Activated T-cell treated with anti-CD3 and anti-CD28 coated beads, Interleukin-2, amount 50 U/mL, for 72 hours (primary cell): Measurements from ENCODE around the gene POLR2M. TPM values are rescaled to one million over a fixed set of nuclear protein-coding genes. Genes with fewer than 3 reads are reported as not detected.

Source experiments
- ATAC-seq, 2 donors: fragments of 150-1000 bp; cut with Tn5 transposase; replicated peaks in 1 of 2; 2 replicates each; pipeline ENCODE4 v1.10.0; 2021; ENCODE audit warnings: moderate library complexity in 2 of 2, mild to moderate bottlenecking in 1 of 2
- DNase-seq, 2 donors: peaks; one replicate each; pipeline ENCODE4 v3.0.0; 2021 to 2022; ENCODE audit warnings: mixed read lengths in 1 of 2
- H3K27ac Mint-ChIP-seq: one replicate; pipeline ENCODE4 v1.8.0; 2022; ENCODE audit warnings: mild to moderate bottlenecking, moderate library complexity, mixed read lengths
- H3K27me3 Mint-ChIP-seq: one replicate; pipeline ENCODE4 v1.8.0; 2022; ENCODE audit warnings: low read depth, mixed read lengths
- H3K36me3 Mint-ChIP-seq, 2 donors: one replicate each; pipeline ENCODE4 v1.8.0; 2022; ENCODE audit warnings: mixed read lengths in 2 of 2, mild to moderate bottlenecking in 1 of 2; ENCODE audit not compliant: insufficient read depth in 2 of 2
- H3K4me1 Mint-ChIP-seq: one replicate; pipeline ENCODE4 v1.8.0; 2022; ENCODE audit warnings: low read depth, mixed read lengths
- H3K4me3 Mint-ChIP-seq, 2 donors: one replicate each; pipeline ENCODE4 v1.8.0; 2022; ENCODE audit warnings: mild to moderate bottlenecking in 2 of 2, mixed read lengths in 2 of 2, moderate library complexity in 2 of 2
- H3K9me3 Mint-ChIP-seq, 2 donors: one replicate each; pipeline ENCODE4 v1.8.0; 2022; ENCODE audit warnings: mixed read lengths in 2 of 2
- total RNA-seq, 2 donors: library from RNA; stranded (reverse); gene quantifications; one replicate each; pipeline ENCODE4 v1.2.3, GENCODE V29; 2022

The POLR2M gene
- total RNA-seq, 2 donors from 2014 or later: 67.1 to 87.9 TPM

DNA sequence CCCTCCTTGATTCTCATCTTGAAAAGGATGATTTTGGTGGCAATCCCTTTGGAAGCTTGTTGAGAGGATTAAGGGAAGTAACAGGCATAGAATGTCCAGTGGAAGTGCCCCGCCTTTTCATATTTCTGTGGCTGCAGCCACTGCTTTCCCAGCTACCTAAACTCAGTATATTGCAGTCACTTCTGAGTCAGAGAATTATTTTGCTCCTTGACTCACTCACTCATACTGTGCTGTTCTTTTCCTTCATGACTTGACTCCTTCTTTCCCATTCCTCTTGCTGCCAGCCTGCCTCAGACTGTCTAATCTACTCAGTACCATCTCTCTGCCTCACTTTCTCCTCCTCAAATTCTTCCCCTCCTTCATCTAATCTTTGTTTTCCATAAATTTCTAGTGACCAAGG, 26.5 kb upstream of the POLR2M start:
- Mint-ChIP-seq H3K27ac (no peak overlapping the region), H3K4me3 (no peak overlapping the region)
- ATAC-seq: peak in 1 of 2 donors; percentile 39

GRCh38 chr15:57681011-57681410, 25.5 kb upstream of the POLR2M start:
- Mint-ChIP-seq H3K9me3 (no peaks in the 10 kb centered on the region), H3K4me1 (peaks cover 9% of the 10 kb centered on the region), H3K27me3 (no peaks in the 10 kb centered on the region), H3K4me3 (no peak overlapping the region), H3K27ac (no peak overlapping the region), H3K36me3 (no peaks in the 10 kb centered on the region)
- ATAC-seq (no peak), DNase-seq (no peak)

More for the DNA sequence above, 26.5 kb upstream of the POLR2M start:
- no peaks in the 10 kb centered on the region for H3K27me3 Mint-ChIP-seq
- no peaks in the 10 kb centered on the region for H3K36me3 Mint-ChIP-seq
- H3K4me1 Mint-ChIP-seq: peaks cover 9% of the 10 kb centered on the region
- no peak for DNase-seq
- no peaks in the 10 kb centered on the region for H3K9me3 Mint-ChIP-seq

- no peaks in the 10 kb centered on the region for H3K27me3 Mint-ChIP-seq
- no peaks in the 10 kb centered on the region for H3K9me3 Mint-ChIP-seq
- no peak overlapping the region for H3K27ac Mint-ChIP-seq
- ATAC-seq (no peak), DNase-seq (no peak)
- H3K36me3 Mint-ChIP-seq: no peaks in the 10 kb centered on the region
- H3K4me1 Mint-ChIP-seq: peaks cover 9% of the 10 kb centered on the region
- no peak overlapping the region for H3K4me3 Mint-ChIP-seq
Measured at GRCh38 chr15:57683481-57683880, 23.0 kb upstream of the POLR2M start.

- DNase-seq (no peak), ATAC-seq (no peak)
- peaks cover 9% of the 10 kb centered on the region for H3K4me1 Mint-ChIP-seq
- no peaks in the 10 kb centered on the region for H3K27me3 Mint-ChIP-seq
- H3K9me3 Mint-ChIP-seq: no peaks in the 10 kb centered on the region
- no peak overlapping the region for H3K4me3 Mint-ChIP-seq
- H3K27ac Mint-ChIP-seq: no peak overlapping the region
- H3K36me3 Mint-ChIP-seq: no peaks in the 10 kb centered on the region
Measured at GRCh38 chr15:57684491-57685151, 21.9 kb upstream of the POLR2M start.

GRCh38 chr15:57685306-57686095, 21.0 kb upstream of the POLR2M start:
- no peaks in the 10 kb centered on the region for H3K27me3 Mint-ChIP-seq
- H3K27ac Mint-ChIP-seq: no peak overlapping the region
- H3K4me1 Mint-ChIP-seq: peaks cover 3% of the 10 kb centered on the region
- ATAC-seq (no peak), DNase-seq (no peak)
- H3K4me3 Mint-ChIP-seq: no peak overlapping the region
- no peaks in the 10 kb centered on the region for H3K36me3 Mint-ChIP-seq
- no peaks in the 10 kb centered on the region for H3K9me3 Mint-ChIP-seq

GRCh38 chr15:57686657-57687056, 19.9 kb upstream of the POLR2M start:
- no peaks in the 10 kb centered on the region for H3K27me3 Mint-ChIP-seq
- H3K27ac Mint-ChIP-seq: no peak overlapping the region
- H3K4me3 Mint-ChIP-seq: no peak overlapping the region
- DNase-seq (no peak), ATAC-seq (no peak)
- no peaks in the 10 kb centered on the region for H3K9me3 Mint-ChIP-seq
- H3K36me3 Mint-ChIP-seq: no peaks in the 10 kb centered on the region
- no peaks in the 10 kb centered on the region for H3K4me1 Mint-ChIP-seq

- no peak overlapping the region for H3K4me3 Mint-ChIP-seq
- DNase-seq (no peak), ATAC-seq (no peak)
- no peaks in the 10 kb centered on the region for H3K9me3 Mint-ChIP-seq
- H3K4me1 Mint-ChIP-seq: no peaks in the 10 kb centered on the region
- no peaks in the 10 kb centered on the region for H3K27me3 Mint-ChIP-seq
- H3K27ac Mint-ChIP-seq: no peak overlapping the region
- no peaks in the 10 kb centered on the region for H3K36me3 Mint-ChIP-seq
Measured at GRCh38 chr15:57690341-57690966, 16.1 kb upstream of the POLR2M start.

- H3K36me3 Mint-ChIP-seq: no peaks in the 10 kb centered on the region
- H3K9me3 Mint-ChIP-seq: no peaks in the 10 kb centered on the region
- no peak overlapping the region for H3K4me3 Mint-ChIP-seq
- ATAC-seq: no peak
- no peaks in the 10 kb centered on the region for H3K27me3 Mint-ChIP-seq
- no peak overlapping the region for H3K27ac Mint-ChIP-seq
- H3K4me1 Mint-ChIP-seq: no peaks in the 10 kb centered on the region
- DNase-seq: no peak
Measured at GRCh38 chr15:57691082-57691481, 15.4 kb upstream of the POLR2M start.

- Mint-ChIP-seq H3K27ac (no peak overlapping the region), H3K4me3 (no peak overlapping the region), H3K9me3 (no peaks in the 10 kb centered on the region), H3K4me1 (no peaks in the 10 kb centered on the region), H3K36me3 (no peaks in the 10 kb centered on the region), H3K27me3 (no peaks in the 10 kb centered on the region)
- DNase-seq: no peak
- no peak for ATAC-seq
Measured at GRCh38 chr15:57692709-57693108, 13.8 kb upstream of the POLR2M start.

DNA sequence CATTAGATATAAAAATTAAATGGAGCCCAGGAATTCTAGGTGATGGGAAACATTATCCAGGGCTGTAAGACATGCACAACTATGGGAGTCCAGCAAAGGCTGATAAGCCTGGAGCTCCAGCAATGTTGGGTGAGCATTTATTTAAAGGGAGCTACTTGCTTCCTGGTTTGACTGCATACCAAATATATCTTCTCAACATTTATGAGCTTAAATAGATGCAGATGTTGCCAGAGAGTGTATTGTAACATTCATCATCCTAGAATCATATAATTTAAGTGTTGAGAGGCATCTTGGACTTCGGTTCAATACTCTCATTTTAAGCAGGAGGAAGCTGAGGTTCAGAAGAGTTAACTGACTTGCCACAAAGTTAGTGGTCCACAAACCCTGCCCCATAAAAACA, 12.2 kb upstream of the POLR2M start:
- no peak overlapping the region for H3K4me3 Mint-ChIP-seq
- H3K4me1 Mint-ChIP-seq: no peaks in the 10 kb centered on the region
- no peak for DNase-seq
- no peaks in the 10 kb centered on the region for H3K36me3 Mint-ChIP-seq
- H3K27me3 Mint-ChIP-seq: no peaks in the 10 kb centered on the region
- no peak overlapping the region for H3K27ac Mint-ChIP-seq
- ATAC-seq: no peak
- H3K9me3 Mint-ChIP-seq: no peaks in the 10 kb centered on the region

DNA sequence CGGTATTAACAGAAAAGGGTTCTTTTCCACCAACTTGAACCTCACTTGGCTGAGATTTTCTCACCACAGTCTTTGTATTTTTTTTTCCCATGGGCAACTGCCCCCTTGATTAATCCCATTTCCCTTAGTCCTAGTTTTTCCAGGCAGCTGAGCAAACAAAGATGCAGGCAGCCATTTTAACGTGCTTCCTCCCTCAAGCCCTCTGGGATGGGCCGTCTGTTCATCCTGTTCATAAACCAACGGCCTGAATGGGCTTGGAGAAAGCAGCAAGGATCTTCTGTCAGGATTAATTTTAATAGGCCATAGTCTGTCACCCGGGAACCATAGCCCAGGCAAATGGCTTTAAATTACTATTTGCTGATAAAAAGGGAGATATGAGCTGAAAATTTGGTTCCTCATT, 10.4 kb upstream of the POLR2M start:
- H3K4me1 Mint-ChIP-seq: no peaks in the 10 kb centered on the region

GRCh38 chr15:57697588-57697987, 8.9 kb upstream of the POLR2M start:
- ATAC-seq: no peak
- peaks cover 0 to 2% of the 10 kb centered on the region in 2 donors for H3K9me3 Mint-ChIP-seq
- DNase-seq: no peak
- no peak overlapping the region for H3K27ac Mint-ChIP-seq
- no peaks in the 10 kb centered on the region for H3K4me1 Mint-ChIP-seq
- no peaks in the 10 kb centered on the region for H3K27me3 Mint-ChIP-seq
- no peak overlapping the region for H3K4me3 Mint-ChIP-seq
- no peaks in the 10 kb centered on the region for H3K36me3 Mint-ChIP-seq

More for the DNA sequence above, 10.4 kb upstream of the POLR2M start:
- Mint-ChIP-seq H3K4me3 (no peak overlapping the region), H3K27me3 (no peaks in the 10 kb centered on the region), H3K36me3 (no peaks in the 10 kb centered on the region), H3K27ac (no peak overlapping the region), H3K9me3 (no peaks in the 10 kb centered on the region)
- ATAC-seq (no peak), DNase-seq (no peak)

- no peak overlapping the region for H3K4me3 Mint-ChIP-seq
- H3K9me3 Mint-ChIP-seq: peaks cover 0 to 2% of the 10 kb centered on the region in 2 donors
- ATAC-seq (no peak), DNase-seq (no peak)
- peaks cover 6% of the 10 kb centered on the region for H3K4me1 Mint-ChIP-seq
- H3K27ac Mint-ChIP-seq: no peak overlapping the region
- H3K36me3 Mint-ChIP-seq: no peaks in the 10 kb centered on the region
- H3K27me3 Mint-ChIP-seq: no peaks in the 10 kb centered on the region
Measured at GRCh38 chr15:57698243-57698642, 8.3 kb upstream of the POLR2M start.
